IgD-negative memory B cell (primary cell): ENCODE results near the gene ASB6. TPM values are rescaled to one million over a fixed set of nuclear protein-coding genes. Genes with fewer than 3 reads are reported as not detected.
"Not testable (repeated sequence)": the region's sequence is repeated elsewhere in the genome, so short reads cannot be mapped to it uniquely, and the experiment has no call there.

ENCODE experiments used
- H3K27ac Mint-ChIP-seq, 3 donors: one replicate each; pipeline ENCODE4 v1.8.0; 2020 to 2022; ENCODE audit warnings: mild to moderate bottlenecking in 3 of 3, mixed read lengths in 3 of 3, moderate library complexity in 1 of 3
- H3K27me3 Mint-ChIP-seq: one replicate; pipeline ENCODE4 v1.8.0; 2021; ENCODE audit warnings: mixed read lengths
- H3K36me3 Mint-ChIP-seq: one replicate; pipeline ENCODE4 v1.8.0; 2020; ENCODE audit warnings: mild to moderate bottlenecking, mixed read lengths
- H3K4me1 Mint-ChIP-seq, 3 donors: one replicate each; pipeline ENCODE4 v1.8.0; 2020 to 2022; ENCODE audit warnings: mixed read lengths in 3 of 3, mild to moderate bottlenecking in 1 of 3
- H3K4me3 Mint-ChIP-seq, 4 donors: one replicate each; pipeline ENCODE4 v1.8.0; 2020 to 2022; ENCODE audit warnings: mild to moderate bottlenecking in 4 of 4, mixed read lengths in 4 of 4, moderate library complexity in 3 of 4
- H3K9me3 Mint-ChIP-seq, 3 donors: one replicate each; pipeline ENCODE4 v1.8.0; 2020 to 2021; ENCODE audit warnings: mixed read lengths in 3 of 3, mild to moderate bottlenecking in 1 of 3
- polyA plus RNA-seq: library from polyadenylated mRNA; unstranded; fragments of 300-500 nt; fragmentation: Illumina TruSeq; gene quantifications from one replicate; pipeline ENCODE4 v1.2.3, GENCODE V29; 2021

ASB6 gene
- polyA plus RNA-seq, 1 donor from 2014 or later = 27.2 TPM

DNA sequence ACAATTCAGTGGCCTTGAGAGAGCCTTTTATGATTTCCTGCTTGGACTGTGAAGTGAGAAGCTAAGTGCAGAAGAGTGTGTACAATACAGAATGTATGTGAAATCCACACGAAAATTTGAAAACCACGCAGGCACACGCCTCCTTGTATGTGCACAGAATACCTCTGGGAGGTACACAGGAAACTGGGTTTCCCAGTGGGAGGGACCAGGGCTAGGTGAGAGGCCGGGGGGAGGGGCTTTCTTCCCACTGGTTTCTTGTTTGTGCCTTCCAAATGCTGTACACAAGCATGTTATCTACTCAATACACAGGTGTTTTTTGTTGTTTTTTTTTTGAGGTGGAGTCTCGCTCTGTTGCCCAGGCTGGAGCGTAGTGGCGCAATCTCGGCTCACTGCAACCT, 37.2 kb downstream of the ASB6 start:
- H3K36me3 Mint-ChIP-seq = no peaks in the 10 kb centered on the region
- peaks cover 8% of the 10 kb centered on the region for H3K27me3 Mint-ChIP-seq
- H3K4me3 Mint-ChIP-seq = no peak overlapping the region
- no peaks in the 10 kb centered on the region for H3K9me3 Mint-ChIP-seq
- H3K4me1 Mint-ChIP-seq = peaks cover 5 to 9% (median 7%) of the 10 kb centered on the region in 3 donors
- no peak overlapping the region for H3K27ac Mint-ChIP-seq

DNA sequence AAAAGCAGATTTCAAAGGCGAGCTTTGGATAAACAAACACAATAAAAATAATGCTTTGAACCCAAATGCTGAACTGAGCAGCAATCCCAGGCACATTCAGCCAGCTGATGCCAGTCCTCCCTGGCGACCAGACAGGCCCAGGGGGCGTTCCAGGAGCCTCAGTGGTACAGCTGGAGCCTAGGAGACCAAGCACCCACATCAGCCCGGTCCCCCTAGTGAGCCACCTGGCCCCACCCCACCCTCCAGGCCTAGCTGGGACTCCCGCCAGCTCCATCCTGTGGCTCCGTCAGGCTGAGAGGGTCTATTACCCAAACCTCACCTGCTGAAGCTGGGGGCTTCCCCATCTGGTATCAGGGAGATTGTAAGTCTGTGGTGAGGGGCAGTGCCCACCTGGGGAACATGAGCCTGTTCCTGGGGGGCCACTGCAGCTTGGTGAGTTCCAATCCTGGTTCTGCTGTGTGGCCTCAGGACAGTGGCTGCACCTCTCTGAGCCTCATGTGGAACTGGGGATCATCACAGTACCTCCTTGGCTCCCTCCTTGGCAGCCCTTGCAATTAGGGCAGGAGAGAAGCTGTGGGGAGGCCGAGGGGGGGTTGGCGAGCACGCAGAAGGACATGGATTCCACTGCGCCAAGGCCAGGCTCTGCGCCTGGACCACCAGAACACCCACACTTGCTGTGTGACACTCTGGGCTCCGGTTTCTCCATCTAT, 37.7 kb downstream of the ASB6 start:
- peaks cover 3 to 8% (median 6%) of the 10 kb centered on the region in 3 donors for H3K4me1 Mint-ChIP-seq

DNA sequence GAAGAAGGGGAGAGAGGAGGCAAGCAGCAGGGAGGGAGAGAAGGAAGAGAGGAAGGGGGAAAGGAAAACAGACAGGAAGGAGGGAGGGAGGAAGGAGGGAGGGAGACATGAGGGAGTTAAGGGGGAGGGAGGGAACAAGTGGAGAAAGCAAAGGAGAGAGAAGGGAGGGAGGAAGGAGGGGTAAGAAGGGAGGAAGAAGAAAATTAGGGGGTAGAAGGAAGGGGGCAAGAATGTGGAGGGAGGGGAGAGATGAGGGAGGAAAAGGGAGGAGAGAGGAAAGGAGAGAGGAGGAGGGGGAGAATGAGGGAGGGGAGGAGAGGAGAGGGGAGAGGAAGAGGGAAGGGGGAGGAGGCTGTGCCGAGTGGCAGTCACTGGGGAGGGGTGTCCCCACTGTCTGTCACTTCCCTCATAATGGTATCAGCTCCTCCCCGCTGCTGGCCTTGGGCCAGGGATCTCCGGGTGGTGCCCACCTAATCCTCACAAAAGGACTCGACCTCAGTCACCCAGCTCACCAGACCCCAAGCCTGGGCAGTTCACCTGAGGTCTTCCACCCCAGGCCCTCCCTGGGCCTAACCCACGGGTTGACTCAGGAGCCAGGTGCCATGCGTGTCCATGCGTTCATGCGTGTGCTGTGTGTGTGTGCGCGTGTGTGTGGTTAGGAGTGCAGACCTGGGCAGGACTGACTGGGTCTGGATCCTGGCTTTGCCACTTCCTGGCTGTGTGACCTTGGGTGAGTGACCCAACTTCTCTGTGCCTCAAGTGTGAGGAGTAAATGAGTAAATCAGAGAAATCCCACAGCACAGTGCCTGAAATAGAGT, 39.1 kb downstream of the ASB6 start:
- Mint-ChIP-seq H3K4me3 (no peak overlapping the region), H3K27me3 (peaks cover 25% of the 10 kb centered on the region)

More for the DNA sequence above, 37.7 kb downstream of the ASB6 start:
- Mint-ChIP-seq H3K4me3 (no peak overlapping the region), H3K36me3 (no peaks in the 10 kb centered on the region), H3K27ac (no peak overlapping the region), H3K27me3 (peaks cover 12% of the 10 kb centered on the region), H3K9me3 (no peaks in the 10 kb centered on the region)

DNA sequence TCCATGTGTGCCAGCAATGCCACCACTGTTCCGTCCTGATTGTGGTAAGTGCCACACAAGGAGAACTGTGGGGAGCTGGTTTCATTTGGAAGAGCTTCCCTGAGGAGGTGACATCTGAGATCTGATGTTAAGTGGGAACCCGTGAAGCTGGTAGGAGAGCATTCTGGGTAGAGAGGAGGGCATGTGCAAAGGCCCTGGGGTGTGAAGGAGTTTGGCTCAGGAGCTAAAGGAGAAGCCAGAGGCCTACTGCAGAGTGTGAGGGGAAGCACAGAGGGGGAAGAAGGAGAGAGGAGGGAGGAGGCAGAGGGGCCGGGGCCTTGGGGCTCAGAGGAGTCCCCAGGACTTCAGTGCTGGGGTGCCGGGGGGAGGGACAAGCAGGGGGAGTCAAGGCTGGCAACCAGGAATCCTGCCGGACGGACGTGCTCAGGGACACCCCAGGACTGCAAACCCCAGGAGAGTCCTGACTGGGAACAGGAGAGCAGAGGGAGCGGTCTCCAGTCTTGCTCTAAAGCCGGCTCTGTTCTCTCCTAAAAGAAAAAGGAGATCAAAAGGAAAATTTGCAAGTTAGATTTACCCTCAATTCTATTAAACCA, 40.8 kb downstream of the ASB6 start:
- H3K27me3 Mint-ChIP-seq = peaks cover 34% of the 10 kb centered on the region
- H3K36me3 Mint-ChIP-seq = no peaks in the 10 kb centered on the region
- H3K4me3 Mint-ChIP-seq = no peak overlapping the region
- H3K4me1 Mint-ChIP-seq = peaks cover 0 to 9% (median 7%) of the 10 kb centered on the region in 3 donors
- H3K27ac Mint-ChIP-seq = no peak overlapping the region
- no peaks in the 10 kb centered on the region for H3K9me3 Mint-ChIP-seq

More for the DNA sequence above, 39.1 kb downstream of the ASB6 start:
- H3K36me3 Mint-ChIP-seq = no peaks in the 10 kb centered on the region
- no peaks in the 10 kb centered on the region for H3K9me3 Mint-ChIP-seq
- H3K27ac Mint-ChIP-seq = peak overlapping the region in 1 of 3 donors; percentile 45
- peaks cover 3 to 13% (median 12%) of the 10 kb centered on the region in 3 donors for H3K4me1 Mint-ChIP-seq

DNA sequence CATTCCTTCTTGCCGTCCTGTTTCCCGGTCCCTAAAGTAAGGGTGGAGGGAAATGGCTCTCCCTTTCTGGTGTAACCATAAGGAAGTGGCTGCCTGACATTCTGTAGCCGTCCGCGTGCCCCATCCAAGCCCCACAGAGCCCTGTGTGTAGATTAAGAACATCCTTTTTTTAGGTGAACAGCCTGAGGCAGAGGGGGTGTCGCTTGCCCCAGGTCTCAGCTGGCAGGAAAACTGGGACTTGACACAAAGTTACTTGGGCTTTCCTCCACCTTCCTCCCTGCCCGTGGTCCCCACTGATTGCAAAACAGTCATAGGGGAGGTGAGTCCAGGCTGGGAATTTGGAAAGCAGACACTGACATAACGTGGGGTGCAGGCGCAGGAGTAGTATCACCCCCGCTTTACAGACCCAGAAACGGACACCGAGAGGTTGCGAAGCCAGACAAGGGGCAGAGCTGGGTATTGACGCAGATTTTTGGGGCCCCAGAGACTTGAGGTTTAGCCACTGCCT, 43.8 kb downstream of the ASB6 start:
- H3K36me3 Mint-ChIP-seq = peaks cover 3% of the 10 kb centered on the region

DNA sequence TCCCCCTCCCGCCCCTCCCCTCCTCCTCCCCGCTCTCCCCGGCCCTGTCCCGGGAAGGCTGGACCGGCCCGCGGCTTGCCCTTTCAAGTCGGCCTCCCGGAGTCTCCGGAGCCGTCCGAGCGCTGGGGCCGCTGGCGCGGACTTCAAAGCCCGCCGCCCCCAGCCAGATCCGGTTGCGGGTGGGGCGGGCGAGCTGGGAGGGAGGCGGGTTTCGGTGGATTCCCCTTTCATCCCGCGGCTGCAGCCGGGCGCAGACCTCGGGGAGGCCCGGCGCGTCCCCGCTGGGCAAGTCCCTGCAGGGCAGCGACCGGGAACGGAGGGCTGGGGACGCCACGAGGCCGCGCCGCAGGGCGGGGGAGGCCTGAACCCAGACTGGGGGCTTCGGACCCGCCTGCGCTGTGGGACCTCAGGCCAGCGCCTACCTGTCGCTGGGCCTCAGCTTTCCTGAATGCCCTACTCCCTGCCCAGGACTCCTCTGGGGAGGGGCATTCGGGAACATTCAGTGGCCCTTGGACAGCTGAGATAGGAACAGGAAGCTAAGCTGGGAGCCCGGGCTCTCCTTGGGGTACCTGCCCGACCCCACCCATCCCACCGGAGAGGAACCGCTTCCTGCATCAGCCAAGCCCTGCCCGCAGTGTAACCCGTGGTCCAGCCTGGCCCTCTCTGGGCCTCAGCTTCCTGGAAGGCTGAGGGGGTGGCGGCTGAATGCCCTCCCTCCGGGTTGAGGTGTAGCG, 44.4 kb downstream of the ASB6 start:
- Mint-ChIP-seq H3K36me3 (peaks cover 3% of the 10 kb centered on the region), H3K4me3 (peak overlapping the region in 2 of 4 donors; percentile 39 to 63), H3K27me3 (peaks cover 50% of the 10 kb centered on the region), H3K27ac (no peak overlapping the region), H3K9me3 (no peaks in the 10 kb centered on the region), H3K4me1 (peaks cover 5 to 9% (median 8%) of the 10 kb centered on the region in 3 donors)

More for the DNA sequence above, 43.8 kb downstream of the ASB6 start:
- Mint-ChIP-seq H3K4me3 (peak overlapping the region in 2 of 4 donors; percentile 39 to 63), H3K27ac (no peak overlapping the region), H3K9me3 (no peaks in the 10 kb centered on the region), H3K27me3 (peaks cover 46% of the 10 kb centered on the region), H3K4me1 (peaks cover 5 to 9% (median 8%) of the 10 kb centered on the region in 3 donors)

DNA sequence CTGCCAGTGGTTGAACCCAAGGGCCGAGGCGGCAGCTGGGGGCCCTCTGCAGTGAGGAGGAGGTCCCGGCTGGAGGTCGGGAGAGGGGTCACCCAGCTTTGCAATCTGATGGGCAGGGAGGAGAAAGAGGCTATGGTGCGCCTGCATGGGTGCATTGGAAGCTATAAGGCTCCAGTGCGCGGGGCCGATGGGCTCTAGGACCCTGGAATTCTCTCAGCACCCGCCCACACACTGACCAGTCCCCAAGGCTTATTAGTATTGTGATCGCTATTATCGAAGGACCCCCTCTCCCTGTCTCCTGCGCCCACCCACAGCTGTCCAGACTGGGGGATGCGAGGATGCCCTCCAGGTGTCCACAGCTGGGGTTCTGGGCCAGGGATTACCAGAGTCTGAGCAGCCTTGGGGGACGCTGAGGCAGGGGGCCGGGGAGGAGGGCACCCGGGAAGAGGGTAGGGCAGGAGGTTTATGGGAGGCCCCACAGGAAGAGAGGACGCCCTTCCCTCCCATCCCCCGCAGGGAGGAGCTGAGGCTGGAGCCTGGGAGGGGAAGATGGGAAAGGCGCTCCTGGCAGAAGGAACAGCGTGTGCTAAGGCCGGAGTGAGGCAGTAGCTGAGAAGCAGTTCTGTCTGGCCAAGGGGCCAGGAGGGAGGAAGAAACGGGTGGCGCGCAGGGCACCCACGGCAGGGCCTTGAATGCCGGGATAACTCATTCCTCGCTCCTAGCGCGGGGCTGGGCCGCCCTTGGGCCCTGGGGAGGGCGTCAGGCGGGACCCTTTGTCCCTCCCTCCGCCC, 45.2 kb downstream of the ASB6 start:
- Mint-ChIP-seq H3K4me3 (peak overlapping the region in 1 of 4 donors; percentile 58), H3K27ac (no peak overlapping the region), H3K27me3 (peaks cover 50% of the 10 kb centered on the region), H3K9me3 (no peaks in the 10 kb centered on the region), H3K36me3 (peaks cover 3% of the 10 kb centered on the region), H3K4me1 (peaks cover 5 to 9% (median 8%) of the 10 kb centered on the region in 3 donors)

DNA sequence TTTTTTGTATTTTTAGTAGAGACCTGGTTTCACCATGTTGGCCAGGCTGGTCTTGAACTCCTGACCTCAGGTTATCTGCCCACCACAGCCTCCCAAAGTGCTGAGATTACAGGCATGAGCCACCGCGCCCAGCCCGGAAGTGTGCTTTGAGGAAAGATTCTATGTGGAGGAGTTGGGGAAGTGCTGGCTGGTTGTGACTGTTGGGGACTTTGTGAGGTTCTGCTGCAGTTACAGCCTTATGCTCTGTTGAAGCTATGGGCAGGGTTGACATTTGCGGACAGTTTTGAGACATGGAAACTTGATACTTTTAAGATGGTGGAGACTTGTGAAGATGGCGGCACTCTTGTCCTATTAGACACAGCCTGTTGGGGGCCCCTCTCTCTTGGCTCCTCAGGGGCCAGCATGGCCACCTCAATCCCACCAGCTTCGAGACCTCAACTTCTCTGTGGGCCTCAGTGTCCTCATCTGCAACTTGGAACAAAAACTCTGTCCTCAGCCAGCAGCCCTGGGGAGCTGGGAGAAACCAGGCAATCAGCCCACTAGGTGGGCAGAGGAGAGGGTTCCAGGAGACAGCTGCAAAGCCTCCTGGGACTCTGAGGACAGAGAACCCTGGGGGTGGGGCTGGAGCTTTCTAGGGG, 45.9 kb downstream of the ASB6 start:
- Mint-ChIP-seq H3K27me3 (peaks cover 52% of the 10 kb centered on the region), H3K9me3 (no peaks in the 10 kb centered on the region), H3K4me1 (peaks cover 5 to 9% (median 8%) of the 10 kb centered on the region in 3 donors), H3K27ac (no peak overlapping the region), H3K4me3 (peak overlapping the region in 1 of 4 donors; percentile 58), H3K36me3 (peaks cover 3% of the 10 kb centered on the region)

DNA sequence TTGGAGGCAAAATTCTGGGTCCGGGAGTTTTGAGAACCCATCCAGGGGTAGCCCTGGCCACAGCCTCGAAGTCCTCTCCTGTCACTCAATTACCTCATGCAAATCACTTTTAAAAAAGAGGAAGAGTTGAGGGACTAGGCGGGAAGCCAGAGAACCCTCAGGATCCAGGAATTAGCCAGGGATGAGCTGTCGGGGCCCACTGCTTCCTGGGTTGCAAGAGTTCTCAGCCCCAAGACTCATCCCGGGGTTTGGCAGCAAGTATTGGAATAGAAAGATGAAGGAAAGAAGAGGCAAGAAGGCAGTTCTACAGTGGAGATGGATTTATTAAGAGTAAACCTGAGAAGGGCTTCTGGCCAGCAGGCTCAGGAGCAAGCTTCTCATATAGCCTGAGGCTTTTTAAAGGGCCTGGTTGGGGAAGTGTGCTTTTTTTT, 46.6 kb downstream of the ASB6 start:
- Mint-ChIP-seq H3K36me3 (peaks cover 3% of the 10 kb centered on the region), H3K27ac (no peak overlapping the region), H3K9me3 (no peaks in the 10 kb centered on the region), H3K27me3 (peaks cover 50% of the 10 kb centered on the region), H3K4me3 (no peak overlapping the region), H3K4me1 (peaks cover 5 to 9% (median 8%) of the 10 kb centered on the region in 3 donors)

DNA sequence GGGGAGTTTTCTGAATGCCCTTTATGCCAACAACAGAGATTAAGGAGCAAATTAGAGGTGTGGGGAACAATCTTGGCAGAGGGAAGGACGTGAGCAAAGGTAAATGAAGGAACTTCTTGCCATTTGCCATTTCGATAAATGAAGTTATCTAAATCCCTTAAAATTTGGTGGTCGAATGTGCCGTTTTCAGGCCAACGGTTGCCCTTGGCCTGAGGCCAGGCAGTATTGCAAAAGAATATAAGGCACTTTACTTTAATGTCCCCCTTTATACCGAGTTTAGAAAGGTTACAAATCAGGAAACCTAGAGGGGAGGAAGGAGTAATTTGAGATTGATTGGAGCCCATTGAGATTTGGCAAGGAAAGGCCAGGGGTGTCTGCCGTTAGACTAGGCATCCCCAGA, 47.3 kb downstream of the ASB6 start:
- Mint-ChIP-seq H3K9me3 (no peaks in the 10 kb centered on the region), H3K36me3 (peaks cover 3% of the 10 kb centered on the region), H3K4me3 (no peak overlapping the region), H3K27ac (no peak overlapping the region), H3K27me3 (peaks cover 46% of the 10 kb centered on the region), H3K4me1 (peaks cover 5 to 9% (median 8%) of the 10 kb centered on the region in 3 donors)

DNA sequence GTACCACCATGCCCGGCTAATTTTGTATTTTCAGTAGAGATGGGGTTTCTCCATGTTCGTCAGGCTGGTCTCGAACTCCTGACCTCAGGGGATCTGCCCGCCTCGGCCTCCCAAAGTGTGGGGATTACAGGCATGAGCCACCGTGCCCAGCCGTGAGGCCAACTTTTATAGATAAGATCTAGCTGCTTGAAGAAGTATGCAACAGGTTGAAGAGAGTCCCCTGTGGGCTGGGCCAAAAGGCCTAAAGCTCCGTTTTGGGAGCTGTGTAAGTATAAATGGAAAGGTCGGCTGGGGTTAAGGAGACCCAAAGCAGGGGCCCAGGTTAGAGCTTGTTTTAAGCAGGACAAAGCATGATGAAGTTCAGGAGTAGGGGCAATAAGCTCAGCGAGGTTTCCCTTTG, 49.2 kb downstream of the ASB6 start:
- peaks cover 33% of the 10 kb centered on the region for H3K27me3 Mint-ChIP-seq
- H3K4me3 Mint-ChIP-seq, H3K4me1 Mint-ChIP-seq, H3K36me3 Mint-ChIP-seq, H3K9me3 Mint-ChIP-seq, H3K27ac Mint-ChIP-seq: not testable (repeated sequence)

DNA sequence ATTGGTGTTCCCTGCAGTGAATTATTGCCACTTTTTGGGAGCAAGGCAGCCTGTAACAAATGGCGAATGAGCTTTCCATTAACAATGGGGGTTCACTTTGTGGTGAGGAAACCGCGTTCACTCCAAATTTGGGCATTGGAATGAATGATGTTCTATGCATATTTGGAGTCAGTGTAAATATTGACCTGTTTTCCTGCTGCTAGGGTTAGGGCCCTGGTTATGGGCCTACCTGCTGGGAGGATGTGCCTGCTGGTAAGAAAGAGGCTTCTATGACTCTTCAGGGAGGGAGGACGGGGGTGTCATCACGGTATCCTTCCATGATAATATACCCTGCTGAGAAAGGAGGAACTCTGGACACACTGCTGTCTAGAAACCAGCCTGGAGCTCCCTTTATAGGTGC, 50.0 kb downstream of the ASB6 start:
- H3K36me3 Mint-ChIP-seq = peaks cover 3% of the 10 kb centered on the region
- H3K9me3 Mint-ChIP-seq = peaks cover 0 to 1% (median 0%) of the 10 kb centered on the region in 3 donors
- peaks cover 1 to 8% (median 2%) of the 10 kb centered on the region in 3 donors for H3K4me1 Mint-ChIP-seq
- no peak overlapping the region for H3K4me3 Mint-ChIP-seq
- peaks cover 32% of the 10 kb centered on the region for H3K27me3 Mint-ChIP-seq
- H3K27ac Mint-ChIP-seq = no peak overlapping the region

DNA sequence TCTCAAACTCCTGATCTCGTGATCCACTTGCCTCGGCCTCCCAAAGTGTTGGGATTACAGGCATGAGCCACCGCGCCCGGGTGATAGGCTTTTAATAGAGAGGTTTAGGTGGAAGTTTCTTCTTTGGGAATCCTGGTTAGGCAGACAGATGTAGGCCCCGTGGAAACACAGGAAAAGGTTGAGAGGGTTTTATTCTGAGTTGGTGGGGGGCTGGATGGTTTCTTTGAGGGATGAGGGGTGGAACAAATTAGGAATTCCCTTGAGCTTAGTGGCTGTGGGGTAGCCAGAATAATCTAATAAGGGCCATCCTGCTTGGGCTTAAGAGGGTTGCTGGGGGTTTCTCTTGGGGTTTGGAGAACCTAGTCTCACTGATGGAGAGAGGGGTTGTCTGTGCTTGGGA, 51.5 kb downstream of the ASB6 start:
- peaks cover 0 to 1% (median 0%) of the 10 kb centered on the region in 3 donors for H3K9me3 Mint-ChIP-seq
- peaks cover 3% of the 10 kb centered on the region for H3K36me3 Mint-ChIP-seq
- peaks cover 24% of the 10 kb centered on the region for H3K27me3 Mint-ChIP-seq
- H3K27ac Mint-ChIP-seq = peak overlapping the region in 1 of 3 donors; percentile 54
- H3K4me1 Mint-ChIP-seq = peaks cover 1 to 3% (median 2%) of the 10 kb centered on the region in 3 donors
- no peak overlapping the region for H3K4me3 Mint-ChIP-seq
